Muscle layer of colon (tissue), 2 donors: ENCODE data around the gene PCDHGB5.
"Not testable (repeated sequence)": the region's sequence is repeated elsewhere in the genome, so short reads cannot be mapped to it uniquely, and the experiment has no call there.

Source experiments
- H3K27ac ChIP-seq: one replicate; pipeline ENCODE4 v1.7.0; 2013; ENCODE audit warnings: low read depth, mild to moderate bottlenecking, low read length, moderate library complexity
- H3K27me3 ChIP-seq, 2 donors: one replicate each; pipeline ENCODE4 v1.7.0; 2013; ENCODE audit warnings: low read length in 2 of 2, mild to moderate bottlenecking in 2 of 2; ENCODE audit not compliant: insufficient read depth in 2 of 2, control insufficient read depth in 1 of 2
- H3K36me3 ChIP-seq: one replicate; pipeline ENCODE4 v1.7.0; 2013; ENCODE audit warnings: mild to moderate bottlenecking, low read length; ENCODE audit not compliant: insufficient read depth
- H3K4me1 ChIP-seq: one replicate; pipeline ENCODE4 v1.7.0; 2013; ENCODE audit warnings: mild to moderate bottlenecking, low read length; ENCODE audit not compliant: insufficient read depth
- H3K4me3 ChIP-seq, 2 donors: one replicate each; pipeline ENCODE4 v1.7.0; 2013; ENCODE audit warnings: low read length in 2 of 2, low read depth in 1 of 2, mild to moderate bottlenecking in 1 of 2, moderate library complexity in 1 of 2
- H3K9ac ChIP-seq: one replicate; pipeline ENCODE4 v1.7.0; 2013; ENCODE audit warnings: low read length
- H3K9me3 ChIP-seq: one replicate; pipeline ENCODE4 v1.7.0; 2013; ENCODE audit warnings: mild to moderate bottlenecking, low read length
- donor health status: abdominal sarcoma.
- donor health status: Adenocarcinoma of cecum.

PCDHGB5 gene

GRCh38 chr5:141402553-141403243 is 5.0 kb downstream of the PCDHGB5 start, which contains the start of gene PCDHGA9:
PCDHGA9 (plus strand) TSS chr5:141402778; CDS start chr5:141402953, 175 bp downstream.
- Histone ChIP-seq H3K9me3 (peaks cover 73% of the 10 kb centered on the region), H3K4me3 (peak within 1 kb of the TSS in 1 of 2 donors; percentile 36), H3K36me3 (no peaks in the 10 kb centered on the region), H3K27ac (no peak within 1 kb of the TSS), H3K4me1 (no peaks in the 10 kb centered on the region), H3K9ac (no peak within 1 kb of the TSS), H3K27me3 (no peaks in the 10 kb centered on the region)

GRCh38 chr5:141403387-141403786 is 5.6 kb downstream of the PCDHGB5 start:
- no peak overlapping the region for H3K27ac ChIP-seq
- H3K36me3 ChIP-seq, result no peaks in the 10 kb centered on the region
- H3K4me1 ChIP-seq, result no peaks in the 10 kb centered on the region
- no peaks in the 10 kb centered on the region for H3K27me3 ChIP-seq
- peak overlapping the region in 1 of 2 donors; percentile 36 for H3K4me3 ChIP-seq
- no peak overlapping the region for H3K9ac ChIP-seq
- peaks cover 80% of the 10 kb centered on the region for H3K9me3 ChIP-seq

GRCh38 chr5:141407790-141408505 is 10.2 kb downstream of the PCDHGB5 start, which contains the start of gene PCDHGB6:
PCDHGB6 (plus strand) TSS chr5:141408021; CDS start chr5:141408203, 182 bp downstream.
- H3K4me1 ChIP-seq, H3K27ac ChIP-seq, H3K9ac ChIP-seq, H3K27me3 ChIP-seq, H3K36me3 ChIP-seq: not testable (repeated sequence)
- Histone ChIP-seq H3K9me3 (peaks cover 86% of the 10 kb centered on the region), H3K4me3 (peak within 1 kb of the TSS in 1 of 2 donors; percentile 49)

GRCh38 chr5:141409598-141410306 is 12.0 kb downstream of the PCDHGB5 start:
- no peaks in the 10 kb centered on the region for H3K36me3 ChIP-seq
- H3K4me3 ChIP-seq, result peak overlapping the region; percentile 11 to 49
- no peak overlapping the region for H3K27ac ChIP-seq
- H3K4me1 ChIP-seq, result no peaks in the 10 kb centered on the region
- no peak overlapping the region for H3K9ac ChIP-seq
- no peaks in the 10 kb centered on the region for H3K27me3 ChIP-seq
- H3K9me3 ChIP-seq, result peaks cover 82% of the 10 kb centered on the region

GRCh38 chr5:141411575-141411974 is 13.8 kb downstream of the PCDHGB5 start:
- Histone ChIP-seq H3K4me3 (peak overlapping the region in 1 of 2 donors; percentile 35), H3K9me3 (peaks cover 81% of the 10 kb centered on the region), H3K9ac (no peak overlapping the region), H3K4me1 (no peaks in the 10 kb centered on the region), H3K27ac (no peak overlapping the region), H3K36me3 (no peaks in the 10 kb centered on the region), H3K27me3 (no peaks in the 10 kb centered on the region)

- no peak within 1 kb of the TSS for H3K27ac ChIP-seq
- no peaks in the 10 kb centered on the region for H3K36me3 ChIP-seq
- no peaks in the 10 kb centered on the region for H3K27me3 ChIP-seq
- H3K9me3 ChIP-seq, result peaks cover 73% of the 10 kb centered on the region
- H3K9ac ChIP-seq, result no peak within 1 kb of the TSS
- H3K4me3 ChIP-seq, result peak within 1 kb of the TSS in 1 of 2 donors; percentile 51
- no peaks in the 10 kb centered on the region for H3K4me1 ChIP-seq
Measured at GRCh38 chr5:141412854-141413539, 15.2 kb downstream of the PCDHGB5 start, which contains the start of gene PCDHGA10. PCDHGA10 (plus strand) TSS chr5:141412987; CDS start chr5:141413176, 189 bp downstream.

GRCh38 chr5:141413540-141414069 is 15.9 kb downstream of the PCDHGB5 start:
- H3K27me3 ChIP-seq, result no peaks in the 10 kb centered on the region
- no peaks in the 10 kb centered on the region for H3K36me3 ChIP-seq
- H3K4me1 ChIP-seq, result no peaks in the 10 kb centered on the region
- no peak overlapping the region for H3K27ac ChIP-seq
- peaks cover 73% of the 10 kb centered on the region for H3K9me3 ChIP-seq
- peak overlapping the region in 1 of 2 donors; percentile 51 for H3K4me3 ChIP-seq
- H3K9ac ChIP-seq, result no peak overlapping the region

GRCh38 chr5:141414548-141415274 is 17.0 kb downstream of the PCDHGB5 start:
- H3K4me3 ChIP-seq, H3K4me1 ChIP-seq, H3K36me3 ChIP-seq, H3K27ac ChIP-seq, H3K27me3 ChIP-seq, H3K9ac ChIP-seq: not testable (repeated sequence)
- H3K9me3 ChIP-seq, result peaks cover 73% of the 10 kb centered on the region

- H3K9ac ChIP-seq, H3K4me3 ChIP-seq, H3K36me3 ChIP-seq, H3K27me3 ChIP-seq, H3K27ac ChIP-seq, H3K4me1 ChIP-seq: not testable (repeated sequence)
- H3K9me3 ChIP-seq, result peaks cover 73% of the 10 kb centered on the region
Measured at GRCh38 chr5:141415275-141415618, 17.5 kb downstream of the PCDHGB5 start.

GRCh38 chr5:141417494-141418172 is 19.9 kb downstream of the PCDHGB5 start, which contains the start of gene PCDHGB7:
PCDHGB7 (plus strand) TSS chr5:141417677; CDS start chr5:141417860, 183 bp downstream.
- not testable (repeated sequence) for H3K27me3 ChIP-seq, H3K27ac ChIP-seq, H3K9ac ChIP-seq

More at GRCh38 chr5:141417494-141418172, 19.9 kb downstream of the PCDHGB5 start, which contains the start of gene PCDHGB7:
- H3K36me3 ChIP-seq, H3K4me1 ChIP-seq: not testable (repeated sequence)
- Histone ChIP-seq H3K9me3 (peaks cover 74% of the 10 kb centered on the region), H3K4me3 (peak within 1 kb of the TSS; percentile 39 to 47)
